Measurements from ENCODE around the gene EDARADD.
"Not testable (repeated sequence)": the region's sequence is repeated elsewhere in the genome, so short reads cannot be mapped to it uniquely, and the experiment has no call there.

Gene EDARADD

GRCh38 chr1:236491469-236492136 lies 97.5 kb downstream of the EDARADD start:
- DNase-seq, result no peak

DNA sequence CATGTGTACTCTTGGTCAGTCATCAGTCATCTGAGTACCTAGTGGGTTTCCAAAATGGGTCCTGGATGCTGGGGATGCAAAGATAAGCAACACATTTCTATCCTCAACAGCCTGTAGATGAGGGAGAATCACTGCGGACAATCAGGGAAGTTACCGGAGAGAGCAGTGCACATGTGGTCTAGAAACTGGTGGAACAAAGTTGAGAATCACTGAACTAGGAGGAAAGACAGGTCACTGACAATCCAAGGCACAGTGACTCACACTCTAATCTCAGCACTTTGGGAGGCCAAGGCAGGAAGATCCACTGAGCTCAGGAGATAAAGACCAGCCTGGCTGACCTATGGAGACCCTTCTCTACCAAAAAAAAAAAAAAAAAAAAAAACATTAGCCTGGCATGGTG lies 98.3 kb downstream of the EDARADD start:
- no peak for DNase-seq

DNA sequence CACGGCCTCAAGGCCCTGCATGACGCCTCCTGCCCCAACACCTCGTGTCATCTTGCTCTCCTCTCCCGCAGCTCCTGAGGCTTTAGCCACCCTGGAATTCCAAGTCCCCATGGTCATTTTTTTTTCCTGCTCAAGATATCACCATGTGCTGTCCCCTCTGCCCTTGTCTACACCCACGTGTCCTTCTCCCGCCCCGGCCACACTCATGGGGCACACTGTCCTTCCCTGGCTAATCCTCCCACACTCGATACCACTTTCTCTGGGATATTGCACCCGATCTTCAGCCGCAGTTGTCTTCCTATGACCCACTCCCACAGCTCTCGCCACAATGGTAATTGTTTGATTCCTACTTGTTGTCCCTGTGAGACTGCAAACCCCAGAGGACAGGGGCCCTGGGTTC lies 100.0 kb downstream of the EDARADD start:
- no peak for DNase-seq

DNA sequence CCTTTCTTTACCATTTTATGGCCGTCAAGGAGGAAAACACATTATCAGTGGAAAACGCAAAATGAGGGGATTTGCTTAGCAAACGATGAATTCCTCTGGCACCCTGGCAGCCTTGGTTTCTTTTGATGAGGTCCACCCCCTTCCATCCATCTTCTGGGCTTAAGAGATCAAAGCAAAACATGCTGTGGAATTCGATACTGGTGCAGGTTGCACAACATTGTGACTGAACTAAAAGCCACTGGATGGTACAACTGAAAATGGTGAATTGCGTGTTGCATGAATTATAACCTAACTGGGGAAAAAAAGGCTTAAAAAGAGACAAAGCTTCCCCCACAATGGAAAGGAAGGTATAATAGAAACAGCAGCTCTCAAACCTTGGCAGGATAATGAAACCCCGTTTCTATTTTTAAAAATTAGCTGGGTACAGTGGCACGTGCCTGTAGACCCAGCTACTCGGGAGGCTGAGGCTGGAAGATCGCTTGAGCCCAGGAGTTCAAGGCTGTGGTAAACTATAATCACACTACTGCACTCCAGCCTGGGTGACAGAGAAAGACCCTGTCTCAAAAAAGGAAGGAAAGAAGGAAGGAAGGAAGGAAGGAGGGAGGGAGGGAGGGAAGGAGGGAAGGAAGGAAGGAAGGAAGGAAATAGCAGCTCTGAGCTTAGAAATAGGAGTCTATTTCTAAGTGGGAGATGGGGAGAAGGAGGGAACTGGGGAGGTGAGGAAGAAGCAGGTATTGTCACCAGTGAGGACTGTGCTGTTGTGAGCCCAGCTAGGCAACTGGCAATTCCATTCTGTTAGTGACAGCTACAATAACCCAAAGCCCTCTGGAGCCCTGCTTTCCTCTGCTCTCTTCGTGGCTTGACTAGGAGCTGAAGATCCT lies 100.7 kb downstream of the EDARADD start:
- no peak for DNase-seq

DNA sequence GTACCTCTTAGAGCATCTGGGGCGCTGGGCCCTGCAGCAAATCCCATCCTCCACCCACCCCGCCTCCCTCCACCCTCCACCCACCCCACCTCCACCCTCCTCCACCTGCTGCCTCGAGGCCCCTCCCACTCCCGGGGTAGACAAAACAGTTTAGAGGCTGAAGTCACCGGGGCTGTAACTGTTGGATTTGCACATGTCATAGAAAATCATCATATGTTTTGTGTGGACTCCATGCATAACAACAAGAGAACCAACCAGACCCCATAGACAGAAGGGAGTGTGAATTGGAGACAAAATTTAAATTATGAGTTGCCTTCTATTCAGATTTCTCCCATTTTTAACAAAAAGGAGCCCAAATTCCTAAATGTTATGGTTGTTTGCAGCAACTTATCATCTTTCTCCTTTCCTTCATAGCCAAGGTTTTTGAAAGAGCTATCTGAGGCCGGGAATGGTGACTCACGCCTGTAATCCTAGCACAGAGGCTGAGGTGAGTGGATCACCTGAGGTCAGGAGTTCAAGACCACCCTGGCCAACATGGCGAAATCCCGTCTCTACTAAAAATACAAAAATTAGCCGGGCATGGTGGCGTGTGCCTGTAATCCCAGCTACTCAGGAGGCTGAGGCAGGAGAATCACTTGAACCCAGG lies 101.5 kb downstream of the EDARADD start:
- DNase-seq, result peak; percentile 13

DNA sequence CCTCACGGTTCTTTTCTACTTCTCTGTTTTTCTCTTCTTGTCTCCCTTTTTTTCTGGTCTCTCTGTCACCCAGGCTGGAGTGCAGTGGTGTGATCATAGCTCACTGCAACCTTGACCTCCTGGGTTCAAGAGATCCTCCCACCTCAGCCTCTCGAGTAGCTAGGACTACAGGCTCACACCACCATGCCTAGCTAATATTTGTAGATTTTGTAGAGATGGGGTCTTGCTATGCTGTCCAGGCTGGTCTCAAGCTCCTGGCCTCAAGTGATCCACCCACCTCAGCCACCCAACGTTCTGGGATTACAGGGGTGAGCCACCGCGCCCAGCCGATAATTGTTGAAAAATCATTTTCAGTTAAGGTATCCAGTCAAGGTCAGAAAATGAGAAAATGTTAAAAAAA lies 103.8 kb downstream of the EDARADD start:
- no peak for DNase-seq

DNA sequence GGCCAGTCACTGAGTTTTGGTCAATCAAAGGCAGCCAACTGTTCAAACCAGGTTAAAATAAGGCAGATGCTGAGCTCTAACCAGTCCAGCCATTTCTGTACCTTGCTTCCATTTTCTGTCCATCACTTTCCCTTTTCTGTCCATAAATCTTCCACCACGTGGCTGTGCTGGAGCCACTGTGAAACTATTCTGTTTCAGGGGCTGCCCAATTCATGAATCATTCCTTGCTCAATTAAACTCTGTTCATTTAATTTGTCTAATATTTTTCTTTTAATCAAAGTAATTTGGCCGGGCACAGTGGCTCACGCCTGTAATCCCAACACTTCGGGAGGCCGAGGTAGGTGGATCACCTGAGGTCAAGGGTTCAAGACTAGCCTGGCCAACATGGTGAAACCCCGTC lies 107.0 kb downstream of the EDARADD start:
- DNase-seq, result no peak

GRCh38 chr1:236502579-236502971 lies 108.5 kb downstream of the EDARADD start:
- DNase-seq, result no peak

DNA sequence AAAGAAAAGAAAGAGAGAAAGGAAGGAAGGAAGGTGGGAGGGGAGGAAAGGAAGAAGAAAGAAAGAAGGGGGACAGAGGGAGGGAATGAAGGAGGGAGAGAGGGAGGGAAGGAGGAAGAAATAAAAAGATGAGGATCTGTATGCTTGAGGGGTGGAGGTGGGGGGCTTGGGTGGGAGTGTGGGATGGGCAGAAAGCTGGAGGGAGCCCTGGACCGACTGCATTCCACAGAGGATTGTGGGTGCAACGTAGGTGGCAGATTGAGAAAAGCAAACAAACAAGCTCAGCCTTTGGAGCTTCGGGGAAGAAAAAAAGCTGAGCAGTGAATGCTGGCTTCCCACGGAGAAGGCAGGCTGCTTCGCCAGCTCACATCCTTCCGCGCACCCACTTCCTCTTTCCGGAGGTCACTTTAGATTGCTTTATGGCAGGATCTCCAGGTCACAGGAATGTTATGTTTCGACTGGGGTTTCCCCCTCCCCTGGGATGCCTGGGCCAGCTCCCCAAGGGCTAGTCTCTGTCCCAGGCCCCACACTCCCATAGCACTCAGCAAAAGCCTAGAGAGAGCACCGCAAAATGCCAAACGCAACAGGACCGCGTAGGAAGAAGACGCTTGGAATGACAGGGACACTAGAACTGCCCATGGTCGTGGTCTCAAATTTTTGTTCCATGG lies 109.0 kb downstream of the EDARADD start:
- DNase-seq, result no peak

DNA sequence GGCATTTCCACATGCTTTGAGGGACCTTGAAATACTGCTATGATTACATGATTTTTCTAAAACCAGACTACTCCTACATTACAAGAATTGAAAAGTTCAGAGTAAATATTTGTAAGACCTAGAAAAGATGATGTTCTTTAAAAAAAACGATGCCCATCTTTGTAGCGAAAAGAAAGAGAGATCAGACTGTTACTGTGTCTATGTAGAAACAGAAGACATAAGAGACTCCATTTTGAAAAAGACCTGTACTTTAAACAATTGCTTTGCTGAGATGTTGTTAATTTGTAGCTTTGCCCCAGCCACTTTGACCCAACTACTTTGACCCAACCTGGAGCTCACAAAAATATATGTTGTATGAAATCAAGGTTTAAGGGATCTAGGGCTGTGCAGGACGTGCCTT lies 110.3 kb downstream of the EDARADD start:
- not testable (repeated sequence) for DNase-seq

- peak; percentile 32 for DNase-seq
Observed at GRCh38 chr1:236507022-236507700, 113.1 kb downstream of the EDARADD start.

DNA sequence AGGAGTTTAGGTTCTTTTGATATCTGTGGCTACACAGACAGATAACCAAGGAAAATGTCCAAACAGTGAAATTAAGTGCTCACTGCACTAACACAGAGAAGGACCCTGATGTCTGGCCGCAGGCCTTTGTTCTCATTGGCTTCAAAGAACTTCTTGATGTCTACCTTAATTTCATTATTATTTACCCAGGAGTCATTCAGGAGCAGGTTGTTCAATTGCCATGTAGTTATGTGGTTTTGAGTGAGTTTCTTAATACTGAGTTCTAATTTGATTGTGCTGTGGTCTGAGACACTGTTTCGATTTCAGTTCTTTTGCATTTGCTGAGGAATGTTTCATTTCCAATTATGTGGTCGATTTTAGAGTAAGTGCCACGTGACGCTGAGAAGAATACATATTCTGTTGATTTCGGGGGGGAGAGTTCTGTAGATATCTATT lies 114.5 kb downstream of the EDARADD start:
- no peak for DNase-seq

DNA sequence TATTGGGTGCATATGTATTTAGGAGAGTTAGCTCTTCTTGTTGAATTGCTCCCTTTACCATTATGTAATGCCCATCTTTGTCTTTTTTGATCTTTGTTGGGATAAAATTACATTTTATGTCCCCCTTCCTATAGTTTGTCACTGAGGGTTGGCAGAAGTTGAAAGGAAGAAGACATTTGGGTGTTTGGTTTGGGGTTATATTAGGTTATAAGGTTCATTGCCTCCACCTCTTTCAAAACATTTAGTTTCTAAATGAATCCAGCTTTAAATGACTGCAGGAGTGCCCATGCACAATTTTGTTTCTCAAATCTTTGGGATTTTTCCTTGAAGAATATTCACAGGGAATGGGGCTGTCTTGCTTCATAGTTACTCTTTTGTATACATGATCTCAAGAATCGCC lies 115.1 kb downstream of the EDARADD start:
- no peak for DNase-seq

GRCh38 chr1:236509647-236510401 lies 115.7 kb downstream of the EDARADD start:
- no peak for DNase-seq

DNA sequence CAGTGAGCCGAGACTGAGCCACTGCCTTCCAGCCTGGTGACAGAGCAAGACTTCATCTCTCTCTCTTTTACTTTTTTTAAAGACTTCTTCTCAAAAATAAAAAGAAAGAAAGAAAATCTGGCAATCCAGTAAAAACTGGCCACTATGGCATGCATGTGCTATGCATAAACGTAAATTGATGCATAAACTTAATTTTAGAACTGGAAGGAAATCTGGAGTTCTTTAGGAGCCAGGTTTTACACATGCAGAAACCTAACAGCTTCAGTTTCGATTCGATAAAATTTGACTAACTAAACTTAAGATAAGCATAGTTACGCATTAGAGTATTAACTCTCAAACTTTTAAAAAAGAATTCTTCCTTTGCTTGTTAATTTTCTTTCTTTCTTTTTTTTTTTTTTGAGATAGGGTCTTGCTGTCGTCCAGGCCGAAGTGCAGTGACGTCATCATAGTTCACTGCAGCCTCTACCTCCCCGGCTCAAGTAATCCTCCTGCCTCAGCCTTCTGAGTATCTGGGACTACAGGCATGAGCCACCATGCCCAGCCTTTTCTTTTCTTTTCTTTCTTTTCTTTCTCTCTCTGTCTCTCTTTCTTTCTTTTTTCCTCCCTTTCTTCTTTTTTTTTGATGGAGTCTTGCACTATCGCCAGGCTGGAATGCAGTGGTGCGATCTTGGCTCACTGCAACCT lies 117.8 kb downstream of the EDARADD start:
- DNase-seq, result no peak

DNA sequence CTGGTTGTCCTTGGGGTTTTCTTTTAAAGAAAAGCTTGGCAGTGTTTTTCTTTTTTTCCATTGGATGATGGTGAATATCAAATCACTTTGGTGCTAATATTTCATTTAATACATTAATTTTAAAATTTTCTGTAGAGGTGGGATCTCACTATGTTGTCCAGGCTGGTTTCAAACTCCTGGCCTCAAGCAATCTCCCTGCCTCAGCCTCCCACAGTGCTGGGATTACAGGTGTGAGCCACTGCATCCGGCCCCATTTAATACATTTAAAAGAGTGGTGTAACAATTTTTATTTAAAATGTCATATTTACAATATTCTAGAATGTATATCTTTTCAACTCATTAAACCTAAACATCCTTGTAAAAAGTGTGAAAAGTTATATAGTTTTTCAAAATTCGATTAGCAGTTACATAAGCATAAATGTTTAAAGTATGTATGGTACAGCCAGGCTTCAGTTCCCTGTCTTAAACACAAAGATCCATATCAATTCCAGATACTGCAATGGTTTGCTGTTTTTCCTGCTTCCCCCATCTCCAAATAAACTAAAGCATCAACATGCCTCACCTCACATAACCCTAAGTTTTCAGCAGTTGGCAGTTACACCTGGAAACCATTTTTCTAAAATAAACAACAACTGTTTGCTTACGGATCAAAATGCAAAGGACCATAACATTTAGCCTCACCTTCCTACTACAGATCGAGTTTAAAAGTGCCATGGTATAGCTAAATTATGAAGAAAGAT lies 120.8 kb downstream of the EDARADD start:
- peak; percentile 83 for DNase-seq

GRCh38 chr1:236515443-236515958 lies 121.4 kb downstream of the EDARADD start:
- DNase-seq, result peak; percentile 78

GRCh38 chr1:236516929-236517704 lies 123.0 kb downstream of the EDARADD start:
- DNase-seq, result peak; percentile 48

- DNase-seq, result no peak
Observed at GRCh38 chr1:236518322-236518721, 124.2 kb downstream of the EDARADD start.

Data from NCI-H2029 (cell line).